Endothelial cell of umbilical vein (primary cell): Measurements from ENCODE around the gene LRRK1. TPM values are rescaled to one million over a fixed set of nuclear protein-coding genes. Genes with fewer than 3 reads are reported as not detected.

Experiments
- BruUV-seq: library from RNA; stranded (reverse); fragments of 400-500 nt; replicated peaks from 2 replicates; lab custom pipeline; 2021; lab: Mats Ljungman, UMichigan
- CTCF ChIA-PET: fragments of 300-600, 350-600 bp; sonication (Branson Sonifier 250); formaldehyde crosslinking; loops from one replicate; lab custom pipeline; 2021; ENCODE audit warnings: antibody characterized with exemption, inconsistent platforms; lab: Charles Lee
- POLR2A ChIA-PET: fragments of 300-600, 350-600 bp; sonication (Branson Sonifier 250); formaldehyde crosslinking; loops from one replicate; lab custom pipeline; 2021; ENCODE audit warnings: antibody characterized with exemption, inconsistent platforms; lab: Charles Lee
- DNase-seq: peaks from one replicate; pipeline ENCODE4 v3.0.0-alpha.2; 2011; ENCODE audit warnings: low read depth, low spot score
- FAIRE-seq: peaks from 2 replicates; lab custom pipeline; 2011; peaks lifted over from hg19 to GRCh38; lab: Jason Lieb, UNC
- H2AFZ ChIP-seq: 2 replicates; pipeline ENCODE4 v1.6.0; 2012; ENCODE audit warnings: low read depth, low read length, control low read depth, inconsistent platforms
- H3K27ac ChIP-seq: 2 replicates; pipeline ENCODE4 v1.5.1; 2011; ENCODE audit warnings: low read depth, mild to moderate bottlenecking, control low read depth, low read length, moderate library complexity; ENCODE audit not compliant: insufficient read depth
- H3K27me3 ChIP-seq, 2 experiments: 2 replicates each; pipeline versions ENCODE4 v1.6.0 to v1.6.1; 2011; ENCODE audit warnings: low read length in 2 of 2, mixed read lengths in 1 of 2; ENCODE audit not compliant: control insufficient read depth in 2 of 2, insufficient read depth in 2 of 2
- H3K36me3 ChIP-seq, 2 experiments: 2 replicates in 1 of 2; 3 replicates in 1 of 2; pipeline ENCODE4 v1.5.1; 2011; ENCODE audit warnings: low read length in 2 of 2, mild to moderate bottlenecking in 1 of 2, moderate library complexity in 1 of 2; ENCODE audit not compliant: control insufficient read depth in 2 of 2, insufficient read depth in 2 of 2; ENCODE audit errors: extremely low read depth in 1 of 2
- H3K4me1 ChIP-seq: 3 replicates; pipeline ENCODE4 v1.5.1; 2011; ENCODE audit warnings: mild to moderate bottlenecking, low read length; ENCODE audit not compliant: control insufficient read depth, insufficient read depth; ENCODE audit errors: extremely low read depth
- H3K4me2 ChIP-seq: 2 replicates; pipeline ENCODE4 v1.6.1; 2011; ENCODE audit warnings: low read length, control low read depth, mixed read lengths; ENCODE audit not compliant: insufficient read depth
- H3K4me3 ChIP-seq, 3 experiments: fragments of 200-600 bp in 1 of 3; sonication (generic), shearing (Covaris generic) in 1 of 3; replicated peaks in 1 of 3; 2 replicates each; pipeline ENCODE4 v1.5.1; 2011 to 2016; ENCODE audit warnings: control low read depth in 3 of 3, low read length in 3 of 3, mild to moderate bottlenecking in 2 of 3, inconsistent platforms in 1 of 3, low read depth in 1 of 3, moderate library complexity in 1 of 3; ENCODE audit not compliant: insufficient read depth in 1 of 3
- H3K79me2 ChIP-seq: 2 replicates; pipeline ENCODE4 v1.6.0; 2012; ENCODE audit warnings: low read length, inconsistent platforms; ENCODE audit not compliant: control insufficient read depth, insufficient read depth
- H3K9ac ChIP-seq: replicated peaks from 2 replicates; pipeline ENCODE3; 2011; ENCODE audit warnings: low read length, control low read depth; ENCODE audit not compliant: insufficient read depth; ENCODE audit errors: extremely low read depth
- H3K9me1 ChIP-seq: replicated peaks from 3 replicates; pipeline ENCODE4 v1.6.0; 2011; ENCODE audit warnings: mild to moderate bottlenecking, low read length; ENCODE audit not compliant: control insufficient read depth, insufficient read depth; ENCODE audit errors: extremely low read depth
- H3K9me3 ChIP-seq: replicated peaks from 2 replicates; pipeline ENCODE4 v1.5.1; 2012; ENCODE audit warnings: low read length, inconsistent platforms; ENCODE audit not compliant: control insufficient read depth, insufficient read depth
- H4K20me1 ChIP-seq: replicated peaks from 2 replicates; pipeline ENCODE3; 2011; ENCODE audit warnings: mild to moderate bottlenecking, low read length; ENCODE audit not compliant: control insufficient read depth, insufficient read depth; ENCODE audit errors: extremely low read depth
- EZH2 ChIP-seq: IDR thresholded peaks from 2 replicates; pipeline ENCODE4 v1.6.1; 2012; ENCODE audit warnings: borderline replicate concordance, low read depth, mild to moderate bottlenecking, moderate library complexity, low read length, inconsistent platforms; ENCODE audit not compliant: severe bottlenecking
- FOS ChIP-seq: IDR thresholded peaks from 2 replicates; pipeline ENCODE4 v1.6.1; 2011; ENCODE audit warnings: mild to moderate bottlenecking, low read length, moderate library complexity, borderline replicate concordance; ENCODE audit not compliant: insufficient read depth
- POLR2AphosphoS5 ChIP-seq: IDR thresholded peaks from 2 replicates; pipeline ENCODE4 v1.6.1; 2012; ENCODE audit warnings: low read depth, mild to moderate bottlenecking, control low read depth, low read length, moderate library complexity; ENCODE audit not compliant: insufficient read depth
- dilution Hi-C: fragments of 300-500 bp; cut with MboI; formaldehyde crosslinking; loops from one replicate; pipeline ENCODE4 v1.15.0; 2019; ENCODE audit warnings: low sequenced_read_pairs; ENCODE audit not compliant: extremely low pct_ligation_motif_present
- intact Hi-C: fragments of 100-400 bp; cut with micrococcal nuclease; formaldehyde crosslinking; loops from one replicate; pipeline ENCODE4 v1.10.0; 2022
- polyA plus RNA-seq, 4 experiments: library from polyadenylated mRNA; depleted of rRNA in 3 of 4; stranded (reverse) in 3 of 4; unstranded in 1 of 4; fragments of >200 nt; gene quantifications; 2 replicates each; pipeline versions ENCODE4 v1.2.1 to v1.2.3, GENCODE V29; 2011 to 2012; ENCODE audit warnings: missing spikeins in 1 of 4
- total RNA-seq: library from RNA; stranded (reverse); gene quantifications from 2 replicates; pipeline ENCODE4 v1.2.3, GENCODE V29; 2021
- TF ChIP-seq, protein P1 (sequence below): IDR thresholded peaks from 2 replicates; pipeline ENCODE4 v1.6.1; 2011; ENCODE audit not compliant: insufficient read depth, insufficient read length

Gene LRRK1
- total and polyA plus RNA-seq, 2 donors (not counting 3 experiments of a cell fraction or from before 2014, with no cell fraction given), result 11.0 to 22.1 TPM

- Histone ChIP-seq H2AFZ (no peak overlapping the region), H3K36me3 (no peaks in the 10 kb centered on the region), H3K9me3 (no peaks in the 10 kb centered on the region), H3K9ac (no peak overlapping the region), H3K4me2 (no peak overlapping the region), H3K4me1 (no peaks in the 10 kb centered on the region), H3K27me3 (no peaks in the 10 kb centered on the region), H3K79me2 (no peaks in the 10 kb centered on the region), H4K20me1 (no peaks in the 10 kb centered on the region), H3K27ac (no peak overlapping the region), H3K9me1 (no peaks in the 10 kb centered on the region), H3K4me3 (no peak overlapping the region)
- POLR2A ChIA-PET, result no interaction called here
- FAIRE-seq (no peak), DNase-seq (no peak)
- dilution Hi-C loops, result no loop called here
- CTCF ChIA-PET, result no interaction called here
- BruUV-seq, result no TSS peak
- intact Hi-C loops, result no loop called here
- TF ChIP-seq EZH2 (no peak), FOS (no peak), POLR2AphosphoS5 (no peak)
- TF ChIP-seq, protein P1, sequence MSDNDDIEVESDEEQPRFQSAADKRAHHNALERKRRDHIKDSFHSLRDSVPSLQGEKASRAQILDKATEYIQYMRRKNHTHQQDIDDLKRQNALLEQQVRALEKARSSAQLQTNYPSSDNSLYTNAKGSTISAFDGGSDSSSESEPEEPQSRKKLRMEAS, result no peak
Observed at GRCh38 chr15:100994597-100995446, 75.7 kb downstream of the LRRK1 start.
